HepG2 (cell line): ENCODE measurements around the gene TOR1AIP1. TPM values are rescaled to one million over a fixed set of nuclear protein-coding genes. Genes with fewer than 3 reads are reported as not detected.
A peak's percentile ranks its signal among the peaks of the same experiment; 100 is the strongest.

Experiments used
- BRD4 ChIP-seq: sonication (generic); formaldehyde crosslinking; IDR thresholded peaks from 2 replicates; pipeline ENCODE4 v1.4.0; 2020; ENCODE audit warnings: missing genetic modification reagents
- ELF3 ChIP-seq: IDR thresholded peaks from 2 replicates; pipeline ENCODE4 v1.6.1; 2016; ENCODE audit warnings: missing genetic modification reagents, missing compliant biosample characterization
- GATA4 ChIP-seq: sonication (generic); IDR thresholded peaks from 2 replicates; pipeline ENCODE4 v1.6.1; 2016; ENCODE audit warnings: antibody characterized with exemption, low read depth, borderline replicate concordance
- KDM5B ChIP-seq: sonication (generic); formaldehyde crosslinking; IDR thresholded peaks from 2 replicates; pipeline ENCODE4 v1.4.0; 2020; ENCODE audit warnings: missing genetic modification reagents, mild to moderate bottlenecking, borderline replicate concordance
- MBNL3 ChIP-seq: fragments of 250-450 bp; sonication (Bioruptor Pico); conservative IDR thresholded peaks from 2 replicates; pipeline ENCODE4 v1.8.0; 2022; ENCODE audit warnings: mild to moderate bottlenecking, inconsistent platforms
- NONO ChIP-seq, 2 experiments: fragments of 450-650 bp in 1 of 2; sonication (generic) in 1 of 2; formaldehyde crosslinking in 1 of 2; IDR thresholded peaks in 1 of 2; conservative IDR thresholded peaks in 1 of 2; 2 replicates each; pipeline versions ENCODE4 v1.6.1 to v1.8.0; 2017 to 2022; ENCODE audit warnings: mild to moderate bottlenecking in 1 of 2, missing genetic modification reagents in 1 of 2, moderate library complexity in 1 of 2
- POLR2A ChIP-seq, 2 experiments: IDR thresholded peaks; 2 replicates each; pipeline ENCODE4 v1.6.1; 2011; ENCODE audit warnings: low read depth in 2 of 2, low read length in 2 of 2, mild to moderate bottlenecking in 1 of 2, moderate library complexity in 1 of 2; ENCODE audit not compliant: insufficient read depth in 1 of 2
- PREB ChIP-seq: sonication (generic); formaldehyde crosslinking; IDR thresholded peaks from 2 replicates; pipeline ENCODE4 v1.4.0; 2020; ENCODE audit warnings: missing genetic modification reagents
- SNRNP70 ChIP-seq: fragments of 200-400 bp; formaldehyde crosslinking; IDR thresholded peaks from 2 replicates; pipeline ENCODE4 v1.6.1; 2017; ENCODE audit warnings: mild to moderate bottlenecking, low read depth, low read length, moderate library complexity
- TCF7L2 ChIP-seq: IDR thresholded peaks from 2 replicates; pipeline ENCODE4 v1.6.1; 2011; ENCODE audit warnings: mild to moderate bottlenecking, low read depth, low read length, moderate library complexity
- ZBTB37 ChIP-seq: sonication (generic); formaldehyde crosslinking; IDR thresholded peaks from 2 replicates; pipeline ENCODE4 v1.4.0; 2020; ENCODE audit warnings: mild to moderate bottlenecking, missing genetic modification reagents
- ZMYM4 ChIP-seq: sonication (generic); formaldehyde crosslinking; IDR thresholded peaks from 2 replicates; pipeline ENCODE4 v1.8.1; 2023; ENCODE audit warnings: mild to moderate bottlenecking, missing genetic modification reagents
- ZNF766 ChIP-seq: sonication (generic); formaldehyde crosslinking; IDR thresholded peaks from 2 replicates; pipeline ENCODE4 v1.5.0; 2020; ENCODE audit warnings: missing genetic modification reagents, borderline replicate concordance
- ZNF784 ChIP-seq: sonication (generic); formaldehyde crosslinking; IDR thresholded peaks from 2 replicates; pipeline ENCODE4 v1.5.1; 2020; ENCODE audit warnings: missing genetic modification reagents, mild to moderate bottlenecking, borderline replicate concordance
- polyA plus RNA-seq, 8 experiments: library from polyadenylated mRNA; depleted of rRNA in 3 of 8; stranded (reverse) in 7 of 8; unstranded in 1 of 8; fragments of >200 nt; fragmentation: Illumina TruSeq in 4 of 8; extraction: Trizol in 4 of 8; gene quantifications; 2 replicates each; pipeline versions ENCODE4 v1.2.1 to v1.2.3, GENCODE V29; 2011 to 2016; ENCODE audit warnings: low read depth in 4 of 8, missing spikeins in 1 of 8, mixed read lengths in 1 of 8; ENCODE audit not compliant: insufficient read depth in 1 of 8
- total RNA-seq, 5 experiments: library from RNA; depleted of rRNA; stranded (reverse); fragments of >200 nt; fragmentation: Illumina TruSeq; extraction: Trizol; gene quantifications; 2 replicates each; pipeline ENCODE4 v1.2.3, GENCODE V29; 2016; ENCODE audit warnings: low read depth in 1 of 5
- TF ChIP-seq, protein P1 (sequence below): sonication (generic); formaldehyde crosslinking; IDR thresholded peaks from 2 replicates; pipeline ENCODE4 v1.4.0; 2020; ENCODE audit warnings: mild to moderate bottlenecking, missing genetic modification reagents, borderline replicate concordance
- TF ChIP-seq, protein P2 (sequence below): sonication (generic); formaldehyde crosslinking; IDR thresholded peaks from 2 replicates; pipeline ENCODE4 v1.5.1; 2020; ENCODE audit warnings: mild to moderate bottlenecking, missing genetic modification reagents, borderline replicate concordance
- TF ChIP-seq, protein P3 (sequence below): sonication (generic); formaldehyde crosslinking; IDR thresholded peaks from 2 replicates; pipeline ENCODE4 v1.5.0; 2020; ENCODE audit warnings: mild to moderate bottlenecking, low read depth, missing genetic modification reagents, borderline replicate concordance

TOR1AIP1 gene
- total and polyA plus RNA-seq, 2 of the 13 experiments (the other 11 are each of a cell fraction or from before 2014, with no cell fraction given): 15.6 to 29.0 TPM

DNA sequence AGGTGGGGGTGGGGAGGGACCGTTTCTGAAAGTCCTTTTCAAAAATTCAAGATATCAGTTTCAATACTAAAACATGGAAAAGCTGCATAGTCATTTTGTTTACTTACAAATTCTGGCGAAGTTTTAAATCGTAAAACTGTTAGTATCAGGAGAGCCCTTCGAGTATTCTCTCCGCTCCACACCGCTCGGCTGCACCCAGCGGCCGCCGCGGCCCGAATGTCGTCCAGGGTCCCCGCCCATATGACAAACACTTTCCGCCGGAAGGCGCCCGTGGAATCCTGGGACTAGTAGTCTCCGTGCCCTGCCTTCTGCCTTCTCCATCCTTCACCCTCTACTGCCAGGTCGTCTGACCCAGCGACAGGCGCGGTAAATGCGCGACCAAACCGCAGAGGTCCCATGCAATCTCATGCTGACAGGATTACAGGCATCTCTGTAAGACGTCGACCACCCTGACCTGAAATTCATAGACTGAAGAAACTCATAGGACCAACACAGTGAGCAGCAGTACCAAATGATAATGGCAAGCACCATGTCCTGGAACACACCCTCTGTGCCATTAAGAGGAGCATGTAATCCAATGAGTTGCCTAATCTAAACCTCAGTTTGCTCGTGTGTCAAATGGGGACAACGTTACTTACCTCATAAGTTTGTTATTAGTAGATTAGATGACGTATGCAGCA is 4.4 kb upstream of the TOR1AIP1 start, which contains the start of gene TOR1AIP2 (continued):
- TF ChIP-seq, protein P1, sequence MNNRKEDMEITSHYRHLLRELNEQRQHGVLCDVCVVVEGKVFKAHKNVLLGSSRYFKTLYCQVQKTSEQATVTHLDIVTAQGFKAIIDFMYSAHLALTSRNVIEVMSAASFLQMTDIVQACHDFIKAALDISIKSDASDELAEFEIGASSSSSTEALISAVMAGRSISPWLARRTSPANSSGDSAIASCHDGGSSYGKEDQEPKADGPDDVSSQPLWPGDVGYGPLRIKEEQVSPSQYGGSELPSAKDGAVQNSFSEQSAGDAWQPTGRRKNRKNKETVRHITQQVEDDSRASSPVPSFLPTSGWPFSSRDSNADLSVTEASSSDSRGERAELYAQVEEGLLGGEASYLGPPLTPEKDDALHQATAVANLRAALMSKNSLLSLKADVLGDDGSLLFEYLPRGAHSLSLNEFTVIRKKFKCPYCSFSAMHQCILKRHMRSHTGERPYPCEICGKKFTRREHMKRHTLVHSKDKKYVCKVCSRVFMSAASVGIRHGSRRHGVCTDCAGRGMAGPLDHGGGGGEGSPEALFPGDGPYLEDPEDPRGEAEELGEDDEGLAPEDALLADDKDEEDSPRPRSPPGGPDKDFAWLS: no peak
- peak; percentile 79; the same call in 1 of the 2 replicates for TF ChIP-seq GATA4
- no peak for TF ChIP-seq SNRNP70
- no peak for TF ChIP-seq MBNL3 (CRISPR knock-in tag)
- no peak for TF ChIP-seq PREB (CRISPR knock-in tag)
- TF ChIP-seq TCF7L2: no peak
- no peak for TF ChIP-seq ZBTB37 (CRISPR knock-in tag)
- TF ChIP-seq ZNF784 (CRISPR knock-in tag): no peak
- TF ChIP-seq ZMYM4 (CRISPR knock-in tag): 0 out of 2 replicates have a peak, but pooled peaks have one; percentile 16
- TF ChIP-seq ZNF766 (CRISPR knock-in tag): no peak
- no peak for TF ChIP-seq ELF3 (CRISPR knock-in tag)
- no peak for TF ChIP-seq NONO (IDR thresholded peaks at IDR 0.05)
- TF ChIP-seq NONO (CRISPR knock-in tag; conservative IDR thresholded peaks at IDR 0.05): no peak; the same call in 1 of the 2 replicates
- TF ChIP-seq, protein P2, sequence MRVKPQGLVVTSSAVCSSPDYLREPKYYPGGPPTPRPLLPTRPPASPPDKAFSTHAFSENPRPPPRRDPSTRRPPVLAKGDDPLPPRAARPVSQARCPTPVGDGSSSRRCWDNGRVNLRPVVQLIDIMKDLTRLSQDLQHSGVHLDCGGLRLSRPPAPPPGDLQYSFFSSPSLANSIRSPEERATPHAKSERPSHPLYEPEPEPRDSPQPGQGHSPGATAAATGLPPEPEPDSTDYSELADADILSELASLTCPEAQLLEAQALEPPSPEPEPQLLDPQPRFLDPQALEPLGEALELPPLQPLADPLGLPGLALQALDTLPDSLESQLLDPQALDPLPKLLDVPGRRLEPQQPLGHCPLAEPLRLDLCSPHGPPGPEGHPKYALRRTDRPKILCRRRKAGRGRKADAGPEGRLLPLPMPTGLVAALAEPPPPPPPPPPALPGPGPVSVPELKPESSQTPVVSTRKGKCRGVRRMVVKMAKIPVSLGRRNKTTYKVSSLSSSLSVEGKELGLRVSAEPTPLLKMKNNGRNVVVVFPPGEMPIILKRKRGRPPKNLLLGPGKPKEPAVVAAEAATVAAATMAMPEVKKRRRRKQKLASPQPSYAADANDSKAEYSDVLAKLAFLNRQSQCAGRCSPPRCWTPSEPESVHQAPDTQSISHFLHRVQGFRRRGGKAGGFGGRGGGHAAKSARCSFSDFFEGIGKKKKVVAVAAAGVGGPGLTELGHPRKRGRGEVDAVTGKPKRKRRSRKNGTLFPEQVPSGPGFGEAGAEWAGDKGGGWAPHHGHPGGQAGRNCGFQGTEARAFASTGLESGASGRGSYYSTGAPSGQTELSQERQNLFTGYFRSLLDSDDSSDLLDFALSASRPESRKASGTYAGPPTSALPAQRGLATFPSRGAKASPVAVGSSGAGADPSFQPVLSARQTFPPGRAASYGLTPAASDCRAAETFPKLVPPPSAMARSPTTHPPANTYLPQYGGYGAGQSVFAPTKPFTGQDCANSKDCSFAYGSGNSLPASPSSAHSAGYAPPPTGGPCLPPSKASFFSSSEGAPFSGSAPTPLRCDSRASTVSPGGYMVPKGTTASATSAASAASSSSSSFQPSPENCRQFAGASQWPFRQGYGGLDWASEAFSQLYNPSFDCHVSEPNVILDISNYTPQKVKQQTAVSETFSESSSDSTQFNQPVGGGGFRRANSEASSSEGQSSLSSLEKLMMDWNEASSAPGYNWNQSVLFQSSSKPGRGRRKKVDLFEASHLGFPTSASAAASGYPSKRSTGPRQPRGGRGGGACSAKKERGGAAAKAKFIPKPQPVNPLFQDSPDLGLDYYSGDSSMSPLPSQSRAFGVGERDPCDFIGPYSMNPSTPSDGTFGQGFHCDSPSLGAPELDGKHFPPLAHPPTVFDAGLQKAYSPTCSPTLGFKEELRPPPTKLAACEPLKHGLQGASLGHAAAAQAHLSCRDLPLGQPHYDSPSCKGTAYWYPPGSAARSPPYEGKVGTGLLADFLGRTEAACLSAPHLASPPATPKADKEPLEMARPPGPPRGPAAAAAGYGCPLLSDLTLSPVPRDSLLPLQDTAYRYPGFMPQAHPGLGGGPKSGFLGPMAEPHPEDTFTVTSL (CRISPR knock-in tag): no peak
- peak; percentile 57; the same call in 1 of the 2 replicates for TF ChIP-seq KDM5B (CRISPR knock-in tag)
- TF ChIP-seq, protein P3, sequence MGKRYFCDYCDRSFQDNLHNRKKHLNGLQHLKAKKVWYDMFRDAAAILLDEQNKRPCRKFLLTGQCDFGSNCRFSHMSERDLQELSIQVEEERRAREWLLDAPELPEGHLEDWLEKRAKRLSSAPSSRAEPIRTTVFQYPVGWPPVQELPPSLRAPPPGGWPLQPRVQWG (CRISPR knock-in tag): no peak
- peak; percentile 93 to 98 for TF ChIP-seq POLR2A (IDR thresholded peaks at IDR 0.05; ENCODE audit: insufficient read depth in 1 of 2, low read depth in 2 of 2, low read length in 2 of 2)
- no peak for TF ChIP-seq BRD4 (CRISPR knock-in tag)
